GM12878 (cell line): Measurements from ENCODE around the gene PLXNA4. TPM values are rescaled to one million over a fixed set of nuclear protein-coding genes. Genes with fewer than 3 reads are reported as not detected.

Experiments used
- ATAC-seq: fragments of 200-7000 bp; cut with Tn5 transposase; 3 replicates; pipeline ENCODE4 v1.9.1; 2020; ENCODE audit warnings: mild to moderate bottlenecking, moderate library complexity
- BruUV-seq: library from RNA; stranded (reverse); fragments of 400-500 nt; replicated peaks from 2 replicates; lab custom pipeline; 2021; lab: Mats Ljungman, UMichigan
- CTCF ChIA-PET: fragments of 300-600 bp; sonication (Branson Sonifier 250); formaldehyde crosslinking; extraction: SDS; loops from one replicate; lab custom pipeline; 2021; ENCODE audit warnings: inconsistent platforms; lab: Yijun Ruan, JAX
- POLR2A ChIA-PET: fragments of 350-600 bp; formaldehyde crosslinking; extraction: SDS; loops from one replicate; lab custom pipeline; 2021; ENCODE audit warnings: inconsistent platforms; lab: Charles Lee
- RAD21 ChIA-PET: fragments of 300-600 bp; sonication (Branson Sonifier 250); formaldehyde crosslinking; loops from one replicate; lab custom pipeline; 2023; ENCODE audit warnings: antibody characterized with exemption; ENCODE audit not compliant: unreplicated experiment; lab: Charles Lee
- SMC1A ChIA-PET: fragments of 300-600 bp; sonication (Branson Sonifier 250); formaldehyde crosslinking; loops from one replicate; lab custom pipeline; 2023; ENCODE audit not compliant: unreplicated experiment, uncharacterized antibody; lab: Charles Lee
- DNase-seq: peaks from one replicate; pipeline ENCODE4 v3.0.0-alpha.2; 2011; ENCODE audit warnings: low read depth, low spot score
- FAIRE-seq: peaks from 3 replicates; lab custom pipeline; 2011; peaks lifted over from hg19 to GRCh38; lab: Jason Lieb, UNC
- H2AFZ ChIP-seq: 2 replicates; pipeline ENCODE4 v1.6.0; 2011; ENCODE audit warnings: low read depth, low read length, control low read depth; ENCODE audit not compliant: control insufficient read depth
- H3K27ac ChIP-seq: 2 replicates; pipeline ENCODE4 v1.5.1; 2011; ENCODE audit warnings: control low read depth; ENCODE audit not compliant: control insufficient read depth, insufficient read depth
- H3K27me3 ChIP-seq, 2 experiments: replicated peaks in 1 of 2; 2 replicates each; pipeline versions ENCODE4 v1.6.0 to v1.6.1; 2011; ENCODE audit warnings: low read length in 1 of 2; ENCODE audit not compliant: control insufficient read depth in 2 of 2, insufficient read depth in 2 of 2
- H3K36me3 ChIP-seq, 2 experiments: 2 replicates each; pipeline ENCODE4 v1.5.1; 2011; ENCODE audit warnings: low read length in 1 of 2; ENCODE audit not compliant: control insufficient read depth in 2 of 2, insufficient read depth in 2 of 2
- H3K4me1 ChIP-seq: 2 replicates; pipeline ENCODE4 v1.6.1; 2011; ENCODE audit warnings: mild to moderate bottlenecking, low read length, moderate library complexity, mixed read lengths; ENCODE audit not compliant: control insufficient read depth, insufficient read depth
- H3K4me2 ChIP-seq: 2 replicates; pipeline ENCODE4 v1.6.0; 2011; ENCODE audit warnings: control low read depth; ENCODE audit not compliant: control insufficient read depth, insufficient read depth
- H3K4me3 ChIP-seq: fragments of 200-600 bp; sonication (generic); 2 replicates; pipeline ENCODE4 v1.5.1; 2016
- H3K79me2 ChIP-seq: 2 replicates; pipeline ENCODE4 v1.6.0; 2011; ENCODE audit warnings: low read length; ENCODE audit not compliant: control insufficient read depth, insufficient read depth
- H3K9ac ChIP-seq: 2 replicates; pipeline ENCODE4 v1.8.0; 2011; ENCODE audit warnings: low read length, control low read depth, mixed read lengths; ENCODE audit not compliant: control insufficient read depth, insufficient read depth
- H3K9me3 ChIP-seq: replicated peaks from 3 replicates; pipeline ENCODE4 v1.5.1; 2011; ENCODE audit warnings: mild to moderate bottlenecking, low read length; ENCODE audit not compliant: control insufficient read depth, insufficient read depth
- H4K20me1 ChIP-seq: 2 replicates; pipeline ENCODE4 v1.6.0; 2011; ENCODE audit not compliant: control insufficient read depth, insufficient read depth
- BMI1 ChIP-seq: fragments of 450-650 bp; IDR thresholded peaks from 2 replicates; pipeline ENCODE4 v1.6.1; 2016; ENCODE audit warnings: mild to moderate bottlenecking, moderate library complexity, borderline replicate concordance
- CHD1 ChIP-seq: IDR thresholded peaks from 2 replicates; pipeline ENCODE4 v1.6.1; 2012; ENCODE audit warnings: low read depth, low read length, improper control_type of control experiment
- FOXM1 ChIP-seq: IDR thresholded peaks from 2 replicates; pipeline ENCODE4 v1.6.1; 2012; ENCODE audit warnings: low read depth, mild to moderate bottlenecking, inconsistent platforms, low read length, moderate library complexity
- GABPA ChIP-seq: IDR thresholded peaks from 2 replicates; pipeline ENCODE4 v1.6.1; 2014; ENCODE audit warnings: antibody characterized with exemption, low read depth, mild to moderate bottlenecking, inconsistent platforms
- HDAC2 ChIP-seq: fragments of 200-600 bp; sonication (generic); IDR thresholded peaks from 2 replicates; pipeline ENCODE4 v1.6.1; 2017
- MEF2A ChIP-seq: IDR thresholded peaks from 2 replicates; pipeline ENCODE4 v1.6.1; 2011; ENCODE audit warnings: low read depth, mild to moderate bottlenecking, low read length, moderate library complexity; ENCODE audit not compliant: insufficient read depth
- TCF3 ChIP-seq: IDR thresholded peaks from 2 replicates; pipeline ENCODE4 v1.6.1; 2012; ENCODE audit warnings: low read depth, mild to moderate bottlenecking, low read length, borderline replicate concordance; ENCODE audit not compliant: insufficient read depth
- YY1 ChIP-seq: IDR thresholded peaks from 2 replicates; pipeline ENCODE4 v1.6.1; 2011; ENCODE audit warnings: low read depth, mild to moderate bottlenecking, low read length
- WGBS: methylation state at CpG from one replicate; pipeline ENCODE4 v1.1.6; 2016; ENCODE audit warnings: low lambda C conversion rate; ENCODE audit not compliant: insufficient replicate concordance, insufficient coverage; ENCODE audit errors: missing lambda C conversion rate; 5-methylcytosine and 5-hydroxymethylcytosine counted together
- in situ Hi-C: fragments of 300-500 bp; cut with MboI; formaldehyde crosslinking; loops from 9 replicates; pipeline ENCODE4 v1.14.3; 2018; ENCODE audit warnings: mixed read lengths
- intact Hi-C: fragments of 100-400 bp; cut with micrococcal nuclease; formaldehyde crosslinking; loops from one replicate; pipeline ENCODE4 v1.14.2; 2022; ENCODE audit not compliant: unreplicated experiment
- polyA plus RNA-seq, 11 experiments: library from polyadenylated mRNA; depleted of rRNA in 4 of 11; unstranded in 6 of 11; stranded (reverse) in 5 of 11; fragments of >200 nt; fragmentation: Nextera tagmentation in 4 of 11; fragmentation: Illumina TruSeq in 1 of 11; extraction: Ambion mirVana in 4 of 11; extraction: Trizol in 1 of 11; gene quantifications; 1 replicate in 1 of 11; 2 replicates in 10 of 11; pipeline versions ENCODE4 v1.2.1 to v1.2.3, GENCODE V29; 2011 to 2016; ENCODE audit warnings: inconsistent platforms in 2 of 11, missing spikeins in 2 of 11, low read depth in 1 of 11
- total RNA-seq, 4 experiments: library from RNA; depleted of rRNA in 3 of 4; stranded (reverse); fragments of >200 nt in 3 of 4; fragmentation: Illumina TruSeq in 1 of 4; extraction: Trizol in 1 of 4; gene quantifications; 2 replicates each; pipeline versions ENCODE4 v1.2.1 to v1.2.3, GENCODE V29; 2013 to 2021
- TF ChIP-seq, protein P1 (sequence below): fragments of 450-650 bp; formaldehyde crosslinking; IDR thresholded peaks from 2 replicates; pipeline ENCODE4 v1.5.0; 2022; ENCODE audit warnings: mild to moderate bottlenecking, missing genetic modification characterization
- TF ChIP-seq, protein P2 (sequence below): IDR thresholded peaks from 2 replicates; pipeline ENCODE4 v1.6.1; 2011; ENCODE audit warnings: borderline replicate concordance, low read depth, mild to moderate bottlenecking, moderate library complexity, low read length; ENCODE audit not compliant: insufficient read depth, poor library complexity, severe bottlenecking

Gene PLXNA4
- total and polyA plus RNA-seq, 10 of the 15 experiments (the other 5 are each of a cell fraction or from before 2014, with no cell fraction given) = 0.03 TPM; not detected in 9

DNA sequence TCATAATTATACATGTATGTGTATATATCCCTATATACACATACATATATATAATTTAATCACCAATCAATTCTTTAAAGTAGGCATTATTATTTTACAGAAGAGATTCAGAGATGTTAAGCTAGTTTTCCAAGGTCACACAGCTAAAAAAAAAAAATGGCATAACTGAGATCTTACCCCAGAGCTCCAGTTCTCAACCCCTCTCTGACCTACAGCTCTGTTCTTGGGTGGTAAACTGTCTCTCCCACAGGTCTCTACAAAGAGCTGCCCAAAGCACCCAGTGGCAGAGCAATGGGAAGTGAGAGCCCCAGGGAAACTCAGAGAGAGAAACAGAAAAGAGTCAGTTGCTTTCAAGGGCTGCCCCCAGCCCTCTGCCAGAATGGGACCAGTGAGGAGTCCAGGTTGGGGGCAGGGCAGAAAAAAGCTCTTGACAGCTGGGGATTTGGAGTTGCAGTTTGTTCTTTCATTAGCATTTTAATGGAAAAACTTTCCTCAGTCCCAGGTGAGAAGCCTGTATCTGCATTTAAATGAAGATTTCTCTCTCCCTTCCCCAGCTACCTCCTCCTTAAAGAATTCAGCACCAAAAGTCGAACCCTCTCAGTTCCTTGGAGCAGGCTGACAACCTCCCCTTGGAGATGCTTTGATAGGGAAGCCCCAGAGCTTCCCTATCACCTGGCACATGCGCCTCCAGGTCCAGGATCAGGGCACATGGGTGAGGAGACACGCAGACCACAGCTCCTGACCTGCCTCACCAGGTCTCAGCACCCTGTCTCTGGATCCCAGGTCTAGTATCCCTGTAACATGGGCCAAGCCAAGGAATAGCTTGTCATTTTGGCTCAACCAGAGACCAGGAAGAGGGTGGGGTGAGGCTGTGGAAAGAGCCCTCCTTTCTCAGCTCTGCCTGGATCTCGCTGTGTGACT, 388.1 kb downstream of the PLXNA4 start:
- in situ Hi-C loops = no loop called here
- RAD21 ChIA-PET = no interaction called here
- CTCF ChIA-PET = no interaction called here
- H3K9ac ChIP-seq = no peak overlapping the region
- POLR2A ChIA-PET = no interaction called here
- TF ChIP-seq YY1 (no peak), CHD1 (no peak), MEF2A (no peak), BMI1 (no peak), FOXM1 (no peak), HDAC2 (no peak), GABPA (no peak), TCF3 (no peak)
- TF ChIP-seq, protein P1, sequence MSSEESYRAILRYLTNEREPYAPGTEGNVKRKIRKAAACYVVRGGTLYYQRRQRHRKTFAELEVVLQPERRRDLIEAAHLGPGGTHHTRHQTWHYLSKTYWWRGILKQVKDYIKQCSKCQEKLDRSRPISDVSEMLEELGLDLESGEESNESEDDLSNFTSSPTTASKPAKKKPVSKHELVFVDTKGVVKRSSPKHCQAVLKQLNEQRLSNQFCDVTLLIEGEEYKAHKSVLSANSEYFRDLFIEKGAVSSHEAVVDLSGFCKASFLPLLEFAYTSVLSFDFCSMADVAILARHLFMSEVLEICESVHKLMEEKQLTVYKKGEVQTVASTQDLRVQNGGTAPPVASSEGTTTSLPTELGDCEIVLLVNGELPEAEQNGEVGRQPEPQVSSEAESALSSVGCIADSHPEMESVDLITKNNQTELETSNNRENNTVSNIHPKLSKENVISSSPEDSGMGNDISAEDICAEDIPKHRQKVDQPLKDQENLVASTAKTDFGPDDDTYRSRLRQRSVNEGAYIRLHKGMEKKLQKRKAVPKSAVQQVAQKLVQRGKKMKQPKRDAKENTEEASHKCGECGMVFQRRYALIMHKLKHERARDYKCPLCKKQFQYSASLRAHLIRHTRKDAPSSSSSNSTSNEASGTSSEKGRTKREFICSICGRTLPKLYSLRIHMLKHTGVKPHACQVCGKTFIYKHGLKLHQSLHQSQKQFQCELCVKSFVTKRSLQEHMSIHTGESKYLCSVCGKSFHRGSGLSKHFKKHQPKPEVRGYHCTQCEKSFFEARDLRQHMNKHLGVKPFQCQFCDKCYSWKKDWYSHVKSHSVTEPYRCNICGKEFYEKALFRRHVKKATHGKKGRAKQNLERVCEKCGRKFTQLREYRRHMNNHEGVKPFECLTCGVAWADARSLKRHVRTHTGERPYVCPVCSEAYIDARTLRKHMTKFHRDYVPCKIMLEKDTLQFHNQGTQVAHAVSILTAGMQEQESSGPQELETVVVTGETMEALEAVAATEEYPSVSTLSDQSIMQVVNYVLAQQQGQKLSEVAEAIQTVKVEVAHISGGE (CRISPR knock-in tag) = no peak
- TF ChIP-seq, protein P2, sequence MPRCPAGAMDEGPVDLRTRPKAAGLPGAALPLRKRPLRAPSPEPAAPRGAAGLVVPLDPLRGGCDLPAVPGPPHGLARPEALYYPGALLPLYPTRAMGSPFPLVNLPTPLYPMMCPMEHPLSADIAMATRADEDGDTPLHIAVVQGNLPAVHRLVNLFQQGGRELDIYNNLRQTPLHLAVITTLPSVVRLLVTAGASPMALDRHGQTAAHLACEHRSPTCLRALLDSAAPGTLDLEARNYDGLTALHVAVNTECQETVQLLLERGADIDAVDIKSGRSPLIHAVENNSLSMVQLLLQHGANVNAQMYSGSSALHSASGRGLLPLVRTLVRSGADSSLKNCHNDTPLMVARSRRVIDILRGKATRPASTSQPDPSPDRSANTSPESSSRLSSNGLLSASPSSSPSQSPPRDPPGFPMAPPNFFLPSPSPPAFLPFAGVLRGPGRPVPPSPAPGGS = no peak
- H4K20me1 ChIP-seq = no peaks in the 10 kb centered on the region
- BruUV-seq = no TSS peak
- SMC1A ChIA-PET = interaction anchor here (0.7 to 0.8 kb wide), 2 partner anchors 10 to 24 kb away, joined by 3 read pairs; no protein-coding TSS in a partner anchor
- no peak overlapping the region for H3K4me2 ChIP-seq
- FAIRE-seq (no peak), DNase-seq (no peak), ATAC-seq (no peak)
- H3K27ac ChIP-seq = no peak overlapping the region
- H3K36me3 ChIP-seq = no peaks in the 10 kb centered on the region
- no peaks in the 10 kb centered on the region for H3K79me2 ChIP-seq
- no peak overlapping the region for H2AFZ ChIP-seq
- H3K4me3 ChIP-seq = no peak overlapping the region
- 7% methylated on average over 4 of the region's 4 CpGs for WGBS
- H3K4me1 ChIP-seq = no peaks in the 10 kb centered on the region
- no peaks in the 10 kb centered on the region; the same call in 2 of the 3 replicates for H3K9me3 ChIP-seq
- H3K27me3 ChIP-seq = no peaks in the 10 kb centered on the region
- intact Hi-C loops = no loop called here
